Measurements from ENCODE around the gene ZSCAN10. TPM values are rescaled to one million over a fixed set of nuclear protein-coding genes. Genes with fewer than 3 reads are reported as not detected.
"Not testable (repeated sequence)": the region's sequence is repeated elsewhere in the genome, so short reads cannot be mapped to it uniquely, and the experiment has no call there.

The ZSCAN10 gene
- total RNA-seq, 2 experiments from 2014 or later = 0.36 to 0.56 TPM

DNA sequence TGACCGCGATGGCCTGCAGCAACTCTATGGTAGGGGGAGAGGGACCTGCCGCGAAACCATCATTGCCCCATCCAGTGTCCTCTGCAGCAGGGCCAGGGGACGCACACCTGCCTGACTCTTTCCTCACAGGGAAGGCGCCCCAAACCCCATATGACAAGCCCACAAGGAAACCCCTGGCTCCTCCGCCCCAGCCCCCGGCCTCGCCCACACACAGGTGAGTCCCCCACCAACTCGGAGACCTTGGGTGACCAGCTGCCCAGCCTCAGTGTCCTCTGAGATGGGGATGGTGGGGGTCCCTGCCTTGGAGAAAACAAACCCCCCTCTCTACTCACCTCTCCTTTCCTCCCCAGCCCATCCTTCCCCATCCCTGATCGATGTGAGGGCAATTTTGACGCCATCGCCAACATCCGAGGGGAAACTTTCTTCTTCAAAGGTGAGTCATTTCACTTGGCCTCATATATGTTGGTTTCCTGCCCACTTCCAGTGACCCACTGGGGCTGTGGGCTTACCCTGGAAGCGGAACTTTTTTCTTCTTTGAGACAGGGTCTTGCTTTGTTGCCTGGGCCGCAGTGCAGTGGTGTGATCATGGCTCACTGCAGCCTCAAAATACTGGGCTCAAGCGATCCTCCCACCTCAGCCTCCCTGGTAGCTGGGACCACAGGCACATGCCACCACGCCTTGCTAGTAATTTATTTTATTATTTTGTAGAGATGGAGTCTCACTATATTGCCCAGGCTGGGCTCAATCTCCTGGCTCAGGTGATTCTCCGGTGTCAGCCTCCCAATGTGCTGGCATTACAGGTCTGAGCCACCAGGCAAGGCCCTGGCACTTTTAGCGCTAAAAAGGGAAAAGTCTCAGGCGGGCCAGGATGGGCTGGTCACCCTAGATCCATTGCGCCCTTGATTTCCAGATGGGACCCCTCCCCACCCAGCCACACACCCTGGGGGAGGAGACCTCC, 41.6 kb downstream of the ZSCAN10 start:
- TF ChIP-seq, protein P1, sequence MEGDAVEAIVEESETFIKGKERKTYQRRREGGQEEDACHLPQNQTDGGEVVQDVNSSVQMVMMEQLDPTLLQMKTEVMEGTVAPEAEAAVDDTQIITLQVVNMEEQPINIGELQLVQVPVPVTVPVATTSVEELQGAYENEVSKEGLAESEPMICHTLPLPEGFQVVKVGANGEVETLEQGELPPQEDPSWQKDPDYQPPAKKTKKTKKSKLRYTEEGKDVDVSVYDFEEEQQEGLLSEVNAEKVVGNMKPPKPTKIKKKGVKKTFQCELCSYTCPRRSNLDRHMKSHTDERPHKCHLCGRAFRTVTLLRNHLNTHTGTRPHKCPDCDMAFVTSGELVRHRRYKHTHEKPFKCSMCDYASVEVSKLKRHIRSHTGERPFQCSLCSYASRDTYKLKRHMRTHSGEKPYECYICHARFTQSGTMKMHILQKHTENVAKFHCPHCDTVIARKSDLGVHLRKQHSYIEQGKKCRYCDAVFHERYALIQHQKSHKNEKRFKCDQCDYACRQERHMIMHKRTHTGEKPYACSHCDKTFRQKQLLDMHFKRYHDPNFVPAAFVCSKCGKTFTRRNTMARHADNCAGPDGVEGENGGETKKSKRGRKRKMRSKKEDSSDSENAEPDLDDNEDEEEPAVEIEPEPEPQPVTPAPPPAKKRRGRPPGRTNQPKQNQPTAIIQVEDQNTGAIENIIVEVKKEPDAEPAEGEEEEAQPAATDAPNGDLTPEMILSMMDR (IDR thresholded peaks at IDR 0.05) = no peak
- peak in 1 of 14 experiments; percentile 36 for DNase-seq
- Histone ChIP-seq H3K4me3 (ENCODE audit: low read length) (peak overlapping the region; percentile 87), H3K36me3 (ENCODE audit: insufficient read depth, low read length) (peaks cover 3% of the 10 kb centered on the region), H3K27ac (ENCODE audit: low read depth in 1 of 2, low read length in 2 of 2) (no peak overlapping the region), H3K9me3 (ENCODE audit: control insufficient read depth in 1 of 2, insufficient read depth in 1 of 2, low read length in 2 of 2) (no peaks in the 10 kb centered on the region), H3K27me3 (ENCODE audit: control insufficient read depth in 1 of 2, insufficient read depth in 2 of 2, low read length in 2 of 2) (no peaks in the 10 kb centered on the region), H3K4me1 (ENCODE audit: insufficient read depth, low read length) (peaks cover 71% of the 10 kb centered on the region)
- no peaks in the 10 kb centered on the region for H3K9me3 Mint-ChIP-seq
- ATAC-seq (ENCODE audit: poor library complexity) = no peak
- no peaks in the 10 kb centered on the region for H3K27me3 Mint-ChIP-seq
- CTCF ChIA-PET = interaction anchor here (0.9 to 3.1 kb wide), 7 partner anchors 26 to 101 kb away, joined by 3 to 62 read pairs (median 9); partner anchors contain the start of gene ZNF213
- intact Hi-C loops (cut with DNase I, micrococcal nuclease) = loop anchor here (2.0 to 5.0 kb wide), 4 partner anchors 43 to 109 kb away; no protein-coding TSS in a partner anchor
- H3K27ac Mint-ChIP-seq = peak overlapping the region; percentile 61
- H3K4me1 Mint-ChIP-seq (ENCODE audit: low read depth) = peaks cover 50% of the 10 kb centered on the region
- POLR2A ChIA-PET = interaction anchor here (0.9 to 5.4 kb wide), 5 partner anchors 17 to 72 kb away, joined by 4 to 70 read pairs (median 4); no protein-coding TSS in a partner anchor
- H3K36me3 Mint-ChIP-seq (ENCODE audit: low read depth) = peaks cover 25% of the 10 kb centered on the region
- H3K4me3 Mint-ChIP-seq = peak overlapping the region; percentile 70

DNA sequence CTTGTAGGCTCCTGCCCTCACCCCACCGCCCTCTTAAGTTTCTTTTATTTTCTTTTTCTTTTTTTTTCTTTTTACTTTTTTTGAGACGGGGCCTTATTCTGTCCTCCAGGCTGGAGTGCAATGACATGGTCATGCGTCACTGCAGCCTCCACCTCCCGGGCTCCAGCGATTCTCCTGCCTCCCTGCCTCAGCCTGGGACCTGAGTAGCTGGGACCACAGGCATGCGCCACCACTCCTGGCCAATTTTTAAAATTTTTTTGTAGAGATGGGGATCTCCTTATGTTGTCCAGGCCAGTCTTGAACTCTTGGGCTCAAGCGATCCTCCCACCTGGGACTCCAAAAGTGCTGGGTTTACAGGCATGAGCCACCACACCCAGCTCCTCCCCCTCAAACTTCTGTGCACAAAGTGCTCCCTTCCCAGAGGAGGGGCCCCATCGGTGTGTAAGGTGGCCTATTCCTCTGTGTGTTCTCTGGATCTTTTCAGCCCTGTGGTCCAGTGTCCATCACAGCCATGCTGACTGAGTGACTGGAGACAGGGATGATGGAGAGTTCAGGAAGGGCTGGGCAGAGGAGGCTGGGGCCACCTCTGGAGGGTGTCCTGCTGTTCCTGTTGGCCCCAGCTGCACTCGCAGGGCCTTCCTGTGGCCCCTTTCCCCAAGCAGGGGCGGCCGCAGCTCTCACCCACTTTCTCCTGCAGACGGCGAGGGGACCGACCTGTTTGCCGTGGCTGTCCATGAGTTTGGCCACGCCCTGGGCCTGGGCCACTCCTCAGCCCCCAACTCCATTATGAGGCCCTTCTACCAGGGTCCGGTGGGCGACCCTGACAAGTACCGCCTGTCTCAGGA, 42.5 kb downstream of the ZSCAN10 start:
- Mint-ChIP-seq H3K36me3 (ENCODE audit: low read depth) (peaks cover 30% of the 10 kb centered on the region), H3K27me3 (no peaks in the 10 kb centered on the region), H3K27ac (peak overlapping the region; percentile 61), H3K9me3 (no peaks in the 10 kb centered on the region), H3K4me3 (peak overlapping the region; percentile 70), H3K4me1 (ENCODE audit: low read depth) (peaks cover 50% of the 10 kb centered on the region)
- intact Hi-C loops (cut with DNase I, micrococcal nuclease) = loop anchor here in 1 of 2 experiments (5.0 kb wide), 1 partner anchor 54 kb away; no protein-coding TSS in a partner anchor
- TF ChIP-seq, protein P1 (IDR thresholded peaks at IDR 0.05) = no peak
- POLR2A ChIA-PET = interaction anchor here (0.8 to 1.1 kb wide), 3 partner anchors 9 to 18 kb away, joined by 3 to 4 read pairs (median 3); no protein-coding TSS in a partner anchor
- Histone ChIP-seq H3K9me3 (ENCODE audit: control insufficient read depth in 1 of 2, insufficient read depth in 1 of 2, low read length in 2 of 2) (no peaks in the 10 kb centered on the region), H3K27ac (ENCODE audit: low read depth in 1 of 2, low read length in 2 of 2) (no peak overlapping the region), H3K36me3 (ENCODE audit: insufficient read depth, low read length) (peaks cover 3% of the 10 kb centered on the region), H3K4me3 (ENCODE audit: low read length) (no peak overlapping the region), H3K27me3 (ENCODE audit: control insufficient read depth in 1 of 2, insufficient read depth in 2 of 2, low read length in 2 of 2) (no peaks in the 10 kb centered on the region), H3K4me1 (ENCODE audit: insufficient read depth, low read length) (peaks cover 64% of the 10 kb centered on the region)
- peak in 1 of 14 experiments; percentile 15 for DNase-seq
- ATAC-seq (ENCODE audit: poor library complexity) = no peak
- CTCF ChIA-PET = interaction anchor here (0.8 to 1.9 kb wide), 2 partner anchors 25 to 73 kb away, joined by 3 to 7 read pairs; no protein-coding TSS in a partner anchor

DNA sequence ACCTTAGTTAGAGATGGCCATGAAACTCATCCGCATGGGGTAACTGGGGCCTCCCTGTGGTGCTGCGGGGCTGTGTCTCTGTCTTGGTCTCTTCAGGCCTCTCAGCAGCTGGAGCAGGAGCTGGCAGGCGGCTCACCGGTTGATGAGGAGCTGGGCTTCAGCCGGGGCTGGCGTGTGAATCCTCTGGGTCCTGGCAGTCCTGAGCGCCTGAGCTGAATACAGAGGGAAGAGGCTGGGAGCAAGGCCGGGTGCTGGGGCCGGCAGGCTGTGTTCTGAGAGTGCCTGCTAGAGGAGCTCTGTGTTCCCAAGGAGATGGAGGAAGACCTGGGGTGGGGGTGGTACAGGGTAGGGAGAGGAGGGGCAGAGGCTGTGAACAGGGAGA, 43.4 kb downstream of the ZSCAN10 start:
- intact Hi-C loops (cut with DNase I, micrococcal nuclease) = loop anchor here in 1 of 2 experiments (5.0 kb wide), 1 partner anchor 53 kb away; no protein-coding TSS in a partner anchor
- ChIA-PET CTCF (interaction anchor here (0.6 to 1.9 kb wide), 2 partner anchors 74 to 75 kb away, joined by 3 to 7 read pairs; no protein-coding TSS in a partner anchor), POLR2A (interaction anchor here (0.8 to 0.9 kb wide), 2 partner anchors 8 to 11 kb away, joined by 3 read pairs; no protein-coding TSS in a partner anchor)
- peaks cover 30% of the 10 kb centered on the region for H3K36me3 Mint-ChIP-seq (ENCODE audit: low read depth)
- peak overlapping the region; percentile 54 for H3K4me3 Mint-ChIP-seq
- peaks cover 59% of the 10 kb centered on the region for H3K4me1 ChIP-seq (ENCODE audit: insufficient read depth, low read length)
- H3K36me3 ChIP-seq (ENCODE audit: insufficient read depth, low read length); H3K4me3 ChIP-seq (ENCODE audit: low read length); H3K9me3 ChIP-seq (ENCODE audit: control insufficient read depth in 1 of 2, insufficient read depth in 1 of 2, low read length in 2 of 2); ATAC-seq (ENCODE audit: poor library complexity); H3K9me3 Mint-ChIP-seq; H3K27ac ChIP-seq (ENCODE audit: low read depth in 1 of 2, low read length in 2 of 2); H3K27me3 Mint-ChIP-seq; H3K27me3 ChIP-seq (ENCODE audit: control insufficient read depth in 1 of 2, insufficient read depth in 2 of 2, low read length in 2 of 2): not testable (repeated sequence)
- peak in 1 of 14 experiments; percentile 15 for DNase-seq
- H3K4me1 Mint-ChIP-seq (ENCODE audit: low read depth) = peaks cover 50% of the 10 kb centered on the region
- H3K27ac Mint-ChIP-seq = peak overlapping the region; percentile 67
